ENCODE data around the gene TUBB1.

- TF ChIP-seq POLR2AphosphoS5 (IDR thresholded peaks at IDR 0.05; ENCODE audit: borderline replicate concordance, low read depth, low read length) (no peak), EZH2 (IDR thresholded peaks at IDR 0.05) (no peak)
Observed at GRCh38 chr20:59035381-59035780, 16.2 kb downstream of the TUBB1 start.
